Measurements from ENCODE around the gene TYW1.
"Not testable (repeated sequence)": the region's sequence is repeated elsewhere in the genome, so short reads cannot be mapped to it uniquely, and the experiment has no call there.

The TYW1 gene

GRCh38 chr7:67045496-67045995 is 48.9 kb downstream of the TYW1 start:
- no peak for DNase-seq (ENCODE audit: low read depth)

GRCh38 chr7:67046819-67047218 is 50.2 kb downstream of the TYW1 start:
- not testable (repeated sequence) for DNase-seq (ENCODE audit: low read depth)

- not testable (repeated sequence) for DNase-seq (ENCODE audit: low read depth)
Observed at GRCh38 chr7:67049908-67050307, 53.3 kb downstream of the TYW1 start.

- DNase-seq (ENCODE audit: low read depth), result not testable (repeated sequence)
Observed at GRCh38 chr7:67052161-67052560, 55.5 kb downstream of the TYW1 start.

GRCh38 chr7:67056683-67057082 is 60.0 kb downstream of the TYW1 start:
- DNase-seq (ENCODE audit: low read depth), result no peak

- not testable (repeated sequence) for DNase-seq (ENCODE audit: low read depth)
Observed at GRCh38 chr7:67061321-67061720, 64.7 kb downstream of the TYW1 start.

- DNase-seq (ENCODE audit: low read depth), result not testable (repeated sequence)
Observed at GRCh38 chr7:67062802-67063201, 66.2 kb downstream of the TYW1 start.

GRCh38 chr7:67066950-67067622 is 70.5 kb downstream of the TYW1 start:
- DNase-seq (ENCODE audit: low read depth), result not testable (repeated sequence)

GRCh38 chr7:67076120-67076519 is 79.5 kb downstream of the TYW1 start:
- not testable (repeated sequence) for DNase-seq (ENCODE audit: low read depth)

- DNase-seq (ENCODE audit: low read depth), result not testable (repeated sequence)
Observed at GRCh38 chr7:67082880-67083279, 86.2 kb downstream of the TYW1 start.

- DNase-seq (ENCODE audit: low read depth), result not testable (repeated sequence)
Observed at GRCh38 chr7:67089261-67089660, 92.6 kb downstream of the TYW1 start.

- DNase-seq (ENCODE audit: low read depth), result not testable (repeated sequence)
Observed at GRCh38 chr7:67091053-67091452, 94.4 kb downstream of the TYW1 start.

- not testable (repeated sequence) for DNase-seq (ENCODE audit: low read depth)
Observed at GRCh38 chr7:67098031-67098430, 101.4 kb downstream of the TYW1 start.

- DNase-seq (ENCODE audit: low read depth), result not testable (repeated sequence)
Observed at GRCh38 chr7:67099406-67099805, 102.8 kb downstream of the TYW1 start.

- not testable (repeated sequence) for DNase-seq (ENCODE audit: low read depth)
Observed at GRCh38 chr7:67100038-67100437, 103.4 kb downstream of the TYW1 start.

- no peak for DNase-seq (ENCODE audit: low read depth)
Observed at GRCh38 chr7:67100956-67101361, 104.3 kb downstream of the TYW1 start.

GRCh38 chr7:67104937-67105336 is 108.3 kb downstream of the TYW1 start:
- not testable (repeated sequence) for DNase-seq (ENCODE audit: low read depth)

- DNase-seq (ENCODE audit: low read depth), result no peak
Observed at GRCh38 chr7:67105377-67105776, 108.7 kb downstream of the TYW1 start.

GRCh38 chr7:67106255-67106654 is 109.6 kb downstream of the TYW1 start:
- not testable (repeated sequence) for DNase-seq (ENCODE audit: low read depth)

- not testable (repeated sequence) for DNase-seq (ENCODE audit: low read depth)
Observed at GRCh38 chr7:67111342-67111741, 114.7 kb downstream of the TYW1 start.

GRCh38 chr7:67114483-67115246 is 118.0 kb downstream of the TYW1 start:
- not testable (repeated sequence) for DNase-seq (ENCODE audit: low read depth)

GRCh38 chr7:67120491-67120890 is 123.9 kb downstream of the TYW1 start:
- DNase-seq (ENCODE audit: low read depth), result not testable (repeated sequence)

- DNase-seq (ENCODE audit: low read depth), result not testable (repeated sequence)
Observed at GRCh38 chr7:67128257-67128656, 131.6 kb downstream of the TYW1 start.
